Stimulated activated CD4-positive, alpha-beta T cell treated with anti-CD3 and anti-CD28 coated beads, Interleukin-1b, Interleukin-23, amount 100 ng/mL, for 48 hours (primary cell): ENCODE results near the gene METTL6.
A peak's percentile ranks its signal among the peaks of the same experiment; 100 is the strongest.
"Not testable (repeated sequence)": the region's sequence is repeated elsewhere in the genome, so short reads cannot be mapped to it uniquely, and the experiment has no call there.

Source experiments
- DNase-seq: peaks from one replicate; pipeline ENCODE4 v3.0.0-alpha.2; 2020

METTL6 gene, protein sequence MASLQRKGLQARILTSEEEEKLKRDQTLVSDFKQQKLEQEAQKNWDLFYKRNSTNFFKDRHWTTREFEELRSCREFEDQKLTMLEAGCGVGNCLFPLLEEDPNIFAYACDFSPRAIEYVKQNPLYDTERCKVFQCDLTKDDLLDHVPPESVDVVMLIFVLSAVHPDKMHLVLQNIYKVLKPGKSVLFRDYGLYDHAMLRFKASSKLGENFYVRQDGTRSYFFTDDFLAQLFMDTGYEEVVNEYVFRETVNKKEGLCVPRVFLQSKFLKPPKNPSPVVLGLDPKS

GRCh38 chr3:15427182-15427880 lies at the start of gene METTL6, which contains the start of gene EAF1:
Gene METTL6 (minus strand): TSS chr3:15427544. CDS start chr3:15426511, 1,033 bp downstream.
Gene EAF1 (plus strand): TSS chr3:15427598. CDS start chr3:15427780, 182 bp downstream.
- peak; percentile 88 for DNase-seq

DNA sequence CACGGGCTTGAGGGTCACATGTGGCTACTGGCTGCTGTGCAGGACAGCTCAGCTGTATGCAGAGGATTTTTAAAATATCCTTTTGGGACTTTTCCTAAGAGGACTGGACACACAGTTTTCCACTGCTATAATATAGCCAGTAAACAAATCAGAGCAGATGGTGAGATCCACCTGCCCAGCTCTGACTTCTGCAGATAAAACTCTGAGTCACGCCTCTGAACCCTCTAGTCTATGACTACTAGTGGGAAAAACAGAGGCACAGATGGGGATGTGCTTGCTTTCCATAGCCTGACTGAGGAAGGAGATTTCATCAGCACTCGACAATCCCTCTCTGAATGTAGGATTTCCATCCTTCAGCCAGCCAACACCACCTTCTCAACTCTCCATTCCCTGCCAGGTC lies 49.0 kb upstream of the METTL6 start:
- DNase-seq: no peak

GRCh38 chr3:15475161-15475560 lies 47.8 kb upstream of the METTL6 start:
- DNase-seq: no peak

GRCh38 chr3:15471861-15472260 lies 44.5 kb upstream of the METTL6 start:
- DNase-seq: no peak

GRCh38 chr3:15470849-15471248 lies 43.5 kb upstream of the METTL6 start:
- no peak for DNase-seq

DNA sequence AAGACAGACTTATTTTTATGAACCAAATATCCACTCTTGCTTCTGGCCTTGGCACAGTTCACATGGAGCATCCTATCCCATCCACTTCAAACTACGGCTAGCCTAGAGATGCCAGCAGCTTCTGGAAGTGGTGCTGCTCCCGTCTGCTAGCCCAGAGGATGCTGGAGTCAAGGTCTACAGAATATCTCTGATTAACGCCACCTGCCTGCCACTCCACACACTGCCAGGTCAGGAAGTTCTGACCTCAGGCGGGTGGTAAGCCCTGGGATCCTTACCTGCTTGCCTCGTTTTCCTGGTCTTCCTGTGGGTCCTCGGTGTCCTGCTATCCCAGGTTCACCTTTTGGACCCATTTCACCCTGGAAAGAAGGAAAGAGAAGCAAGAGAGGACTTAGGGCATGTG lies 42.9 kb upstream of the METTL6 start:
- no peak for DNase-seq

- no peak for DNase-seq
Measured at GRCh38 chr3:15467227-15468181, 40.2 kb upstream of the METTL6 start.

- DNase-seq: no peak
Measured at GRCh38 chr3:15465876-15466585, 38.7 kb upstream of the METTL6 start.

GRCh38 chr3:15462451-15462850 lies 35.1 kb upstream of the METTL6 start:
- peak; percentile 13 for DNase-seq

GRCh38 chr3:15460891-15461531 lies 33.7 kb upstream of the METTL6 start:
- no peak for DNase-seq

DNA sequence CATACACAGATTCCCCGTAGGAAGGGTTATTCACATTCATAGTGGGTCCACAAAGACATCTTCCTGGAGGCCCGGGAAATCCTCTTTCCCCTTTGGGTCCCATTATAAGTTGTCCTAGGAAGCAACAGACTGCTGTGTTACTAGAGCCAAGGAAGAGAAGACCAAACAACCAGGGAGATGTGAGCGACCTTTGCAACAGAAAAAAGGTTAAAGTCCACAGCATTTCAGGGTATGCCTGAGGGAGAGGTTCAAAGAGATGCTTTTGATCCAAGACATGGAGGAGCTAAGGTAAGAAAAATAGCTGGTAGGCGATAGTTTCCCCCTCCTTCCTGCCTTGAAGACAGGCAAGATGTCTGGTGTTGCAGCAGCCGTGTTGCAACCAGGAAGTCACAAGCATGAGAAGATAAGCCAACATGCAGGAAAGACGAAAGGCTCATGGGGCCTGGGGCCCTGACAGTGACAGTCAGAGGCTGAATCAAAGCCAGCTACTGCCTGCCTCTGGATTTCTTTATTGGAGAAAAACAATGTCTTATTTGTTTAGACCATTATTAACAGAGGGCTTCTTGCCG lies 31.0 kb upstream of the METTL6 start:
- DNase-seq: no peak

- not testable (repeated sequence) for DNase-seq
Measured at GRCh38 chr3:15456915-15457314, 29.6 kb upstream of the METTL6 start.

DNA sequence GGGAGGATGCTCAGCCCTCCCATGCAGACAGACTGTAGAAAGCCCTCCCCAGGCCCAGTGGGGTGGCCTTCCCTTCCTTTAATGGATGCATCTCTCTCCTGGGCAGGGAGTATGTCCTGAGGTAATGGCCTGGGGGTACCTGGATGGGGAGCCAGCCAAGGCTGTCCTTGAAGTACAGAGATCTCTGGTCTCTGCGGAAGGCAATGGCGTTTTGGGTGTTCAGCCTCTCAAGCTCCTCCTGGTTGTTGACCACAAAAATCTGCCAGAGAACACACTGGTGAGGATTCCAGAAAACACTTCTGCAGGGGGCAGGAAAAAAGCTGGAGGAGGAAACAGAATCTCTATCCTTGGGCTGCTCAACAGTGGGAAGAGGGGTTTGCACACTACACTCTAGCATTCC lies 29.0 kb upstream of the METTL6 start:
- DNase-seq: no peak

DNA sequence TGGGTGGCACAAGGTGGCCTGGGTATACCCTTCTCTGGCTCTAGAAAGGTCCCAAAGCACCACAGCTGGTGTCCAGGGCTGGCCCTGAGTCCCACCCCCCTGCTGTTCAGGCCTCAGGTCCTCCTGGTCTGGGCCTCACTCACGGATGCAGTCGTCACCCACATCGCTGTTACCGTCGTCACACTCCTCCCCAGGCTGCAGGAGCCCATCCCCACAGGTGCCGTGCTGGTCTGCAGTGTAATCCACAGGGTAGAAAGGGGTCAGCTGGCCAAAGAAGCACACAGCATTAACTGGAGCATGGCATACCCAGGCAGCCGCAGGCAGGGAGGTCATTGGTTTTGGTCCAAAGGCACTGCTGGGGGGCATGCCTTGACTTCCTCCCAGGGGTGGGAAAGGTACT lies 28.4 kb upstream of the METTL6 start:
- no peak for DNase-seq

GRCh38 chr3:15454965-15455364 lies 27.6 kb upstream of the METTL6 start:
- no peak for DNase-seq

- no peak for DNase-seq
Measured at GRCh38 chr3:15453991-15454625, 26.8 kb upstream of the METTL6 start.

DNA sequence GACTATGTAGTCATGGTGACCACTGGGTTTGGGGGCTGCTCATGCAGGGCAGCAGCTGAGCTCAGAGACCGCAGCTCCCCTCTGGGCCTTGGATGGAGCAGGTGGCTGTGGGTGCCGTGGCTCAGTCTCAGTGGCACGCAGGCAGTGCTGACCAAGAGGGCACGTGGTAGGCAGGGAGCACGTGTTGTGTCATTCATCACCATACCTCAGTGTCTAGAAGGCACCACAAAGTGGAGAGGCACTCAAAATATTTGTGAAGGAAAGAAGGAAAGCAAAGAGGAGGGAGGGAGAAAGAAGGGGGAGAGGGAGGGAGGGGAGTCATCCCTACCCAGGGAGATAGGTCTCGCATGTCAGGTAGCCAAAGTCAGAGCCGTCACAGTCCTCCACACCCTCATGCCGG lies 26.2 kb upstream of the METTL6 start:
- no peak for DNase-seq

DNA sequence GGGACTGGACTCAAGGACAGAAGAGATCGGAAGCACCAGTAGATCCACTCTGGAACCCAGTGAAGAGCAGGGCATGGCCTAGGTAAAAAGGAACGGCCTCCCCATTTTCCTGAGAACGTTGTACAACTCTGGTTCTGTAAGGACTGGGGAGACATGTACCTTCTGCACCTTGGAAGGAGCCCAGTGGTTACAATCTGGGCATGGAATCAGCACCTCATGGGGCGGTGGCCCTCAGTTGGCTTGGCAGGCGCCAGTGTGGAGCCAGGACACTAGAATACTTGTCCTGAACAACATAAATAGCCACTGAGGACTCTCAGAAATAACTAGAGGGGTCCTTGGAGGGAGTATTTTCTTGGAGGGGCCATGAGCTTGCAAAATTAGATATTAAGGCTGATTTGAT lies 25.6 kb upstream of the METTL6 start:
- DNase-seq: no peak

- no peak for DNase-seq
Measured at GRCh38 chr3:15452156-15452555, 24.8 kb upstream of the METTL6 start.

DNA sequence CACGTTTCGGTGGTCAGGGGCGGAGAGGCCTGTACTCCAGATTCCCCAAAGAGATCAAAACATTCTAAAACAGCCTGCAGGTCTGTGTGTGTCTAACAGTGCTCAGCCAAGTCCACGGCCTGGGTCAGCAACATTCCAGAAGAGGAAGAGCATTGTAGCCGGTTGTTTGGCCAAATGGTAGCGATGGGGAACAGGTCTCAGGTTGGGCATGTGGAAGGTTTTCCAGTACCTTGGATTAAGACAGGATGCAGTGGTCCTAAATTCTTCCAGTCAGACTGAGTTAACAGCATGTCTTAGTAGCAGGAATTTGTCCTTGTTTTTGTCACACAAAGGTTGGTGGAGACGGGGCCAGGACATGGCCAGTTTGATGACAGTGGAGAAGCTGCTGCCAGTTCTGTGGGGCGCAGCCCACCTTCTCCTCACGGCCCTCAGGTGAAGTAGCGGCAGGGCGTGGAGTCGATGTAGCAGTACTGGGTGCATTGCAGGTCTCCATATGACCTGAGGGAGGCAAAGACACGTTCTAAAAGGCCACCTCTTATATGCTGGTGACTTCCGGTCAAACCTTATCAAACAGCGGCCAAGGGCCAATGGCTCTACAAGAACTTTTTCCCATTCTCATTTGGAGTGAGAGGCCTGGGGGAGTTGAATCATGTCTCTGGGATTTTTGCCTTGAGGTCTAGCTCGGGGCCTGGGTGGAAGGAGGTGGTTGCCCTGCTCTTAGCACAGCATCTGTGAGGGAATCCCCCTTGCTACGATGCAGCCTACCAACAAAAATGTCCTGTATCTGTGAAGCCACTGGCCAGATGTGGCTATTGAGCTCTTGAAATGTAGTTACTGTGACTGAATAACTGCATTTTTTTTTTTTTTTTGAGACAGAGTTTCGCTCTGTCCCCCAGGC lies 24.1 kb upstream of the METTL6 start:
- no peak for DNase-seq
